Right renal cortex interstitium (tissue), 3 donors: ENCODE measurements around the gene USP4. TPM values are rescaled to one million over a fixed set of nuclear protein-coding genes. Genes with fewer than 3 reads are reported as not detected.
"Not testable (repeated sequence)": the region's sequence is repeated elsewhere in the genome, so short reads cannot be mapped to it uniquely, and the experiment has no call there.

ENCODE experiments used
- DNase-seq, 3 donors: peaks; one replicate each; pipeline ENCODE4 v3.0.0-alpha.2; 2013; ENCODE audit warnings: low read depth in 3 of 3, low spot score in 2 of 3
- polyA plus RNA-seq, 3 donors: library from polyadenylated mRNA; unstranded; fragments of 120-200 nt; gene quantifications; one replicate each; pipeline ENCODE4 v1.2.1, GENCODE V29; 2013; ENCODE audit not compliant: insufficient read length in 3 of 3

The USP4 gene, protein sequence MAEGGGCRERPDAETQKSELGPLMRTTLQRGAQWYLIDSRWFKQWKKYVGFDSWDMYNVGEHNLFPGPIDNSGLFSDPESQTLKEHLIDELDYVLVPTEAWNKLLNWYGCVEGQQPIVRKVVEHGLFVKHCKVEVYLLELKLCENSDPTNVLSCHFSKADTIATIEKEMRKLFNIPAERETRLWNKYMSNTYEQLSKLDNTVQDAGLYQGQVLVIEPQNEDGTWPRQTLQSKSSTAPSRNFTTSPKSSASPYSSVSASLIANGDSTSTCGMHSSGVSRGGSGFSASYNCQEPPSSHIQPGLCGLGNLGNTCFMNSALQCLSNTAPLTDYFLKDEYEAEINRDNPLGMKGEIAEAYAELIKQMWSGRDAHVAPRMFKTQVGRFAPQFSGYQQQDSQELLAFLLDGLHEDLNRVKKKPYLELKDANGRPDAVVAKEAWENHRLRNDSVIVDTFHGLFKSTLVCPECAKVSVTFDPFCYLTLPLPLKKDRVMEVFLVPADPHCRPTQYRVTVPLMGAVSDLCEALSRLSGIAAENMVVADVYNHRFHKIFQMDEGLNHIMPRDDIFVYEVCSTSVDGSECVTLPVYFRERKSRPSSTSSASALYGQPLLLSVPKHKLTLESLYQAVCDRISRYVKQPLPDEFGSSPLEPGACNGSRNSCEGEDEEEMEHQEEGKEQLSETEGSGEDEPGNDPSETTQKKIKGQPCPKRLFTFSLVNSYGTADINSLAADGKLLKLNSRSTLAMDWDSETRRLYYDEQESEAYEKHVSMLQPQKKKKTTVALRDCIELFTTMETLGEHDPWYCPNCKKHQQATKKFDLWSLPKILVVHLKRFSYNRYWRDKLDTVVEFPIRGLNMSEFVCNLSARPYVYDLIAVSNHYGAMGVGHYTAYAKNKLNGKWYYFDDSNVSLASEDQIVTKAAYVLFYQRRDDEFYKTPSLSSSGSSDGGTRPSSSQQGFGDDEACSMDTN
- 10 to 100 TPM; 61.6 to 64.0 (median 63.3) TPM for polyA plus RNA-seq

DNA sequence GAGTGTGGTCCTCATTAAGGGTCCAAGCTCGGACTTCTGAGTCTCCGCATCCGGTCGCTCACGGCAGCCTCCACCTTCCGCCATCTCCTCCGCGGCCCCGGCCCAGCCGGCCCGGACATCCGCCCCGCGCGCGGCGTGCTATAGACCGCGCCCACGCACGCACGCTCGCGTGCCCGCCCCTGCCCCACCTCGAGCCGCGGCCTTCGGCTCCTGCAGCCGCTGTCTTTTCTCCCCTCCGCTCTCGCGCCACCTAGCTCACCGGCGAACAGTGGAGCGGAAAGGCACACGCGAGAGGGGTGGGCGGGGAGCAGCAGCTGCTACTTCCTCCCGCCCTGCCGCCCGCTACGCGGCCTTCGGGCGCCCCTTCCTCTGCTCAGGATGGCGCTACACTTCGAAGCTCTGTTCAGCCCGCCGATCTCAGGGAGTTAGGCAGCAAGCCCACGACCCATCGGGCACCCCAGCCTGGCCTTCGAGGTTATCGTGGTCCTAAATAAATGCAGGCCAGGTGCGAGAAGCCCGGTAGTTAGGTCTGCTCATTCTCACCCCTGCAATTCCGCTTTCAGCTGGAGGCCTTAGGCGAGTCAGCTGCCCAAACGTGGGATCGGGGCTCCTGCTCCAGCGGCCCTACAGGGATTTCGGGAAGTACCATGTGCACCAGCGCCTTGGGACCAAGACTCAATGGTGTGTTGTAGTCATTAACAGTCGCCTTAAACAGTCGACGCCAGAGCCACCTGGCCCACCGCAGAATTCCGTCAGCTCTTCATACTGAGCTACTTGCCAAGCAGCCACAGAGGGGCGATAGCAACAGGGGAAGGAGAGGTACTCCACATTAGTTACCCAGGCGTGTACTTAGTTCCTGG, at the start of gene USP4:
Gene USP4, minus strand, starts transcription at position 113 of the 860 bp plus-strand sequence. Its CDS starts 29 bp downstream, at position 84.
- peak; percentile 67 to 81 (median 80) for DNase-seq

DNA sequence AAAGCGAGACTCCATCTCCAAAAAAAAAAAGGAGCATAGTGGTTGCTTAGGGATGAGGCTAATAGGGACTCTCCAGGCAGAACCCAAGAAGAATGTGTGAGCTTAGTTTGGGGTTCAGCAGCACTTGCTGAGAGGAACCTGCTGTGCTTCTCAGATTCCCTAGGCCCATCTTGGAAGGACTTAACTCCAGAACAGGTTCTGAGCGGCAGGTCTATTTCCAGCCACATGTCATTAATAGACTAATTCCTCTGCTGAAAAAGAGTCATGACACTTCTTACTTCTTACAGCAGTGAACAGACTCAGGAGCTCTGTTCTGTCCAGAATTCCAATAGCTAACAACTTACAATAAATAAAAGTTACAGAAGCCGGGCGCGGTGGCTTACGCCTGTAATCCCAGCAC, 49.4 kb upstream of the USP4 start:
- DNase-seq, result no peak

DNA sequence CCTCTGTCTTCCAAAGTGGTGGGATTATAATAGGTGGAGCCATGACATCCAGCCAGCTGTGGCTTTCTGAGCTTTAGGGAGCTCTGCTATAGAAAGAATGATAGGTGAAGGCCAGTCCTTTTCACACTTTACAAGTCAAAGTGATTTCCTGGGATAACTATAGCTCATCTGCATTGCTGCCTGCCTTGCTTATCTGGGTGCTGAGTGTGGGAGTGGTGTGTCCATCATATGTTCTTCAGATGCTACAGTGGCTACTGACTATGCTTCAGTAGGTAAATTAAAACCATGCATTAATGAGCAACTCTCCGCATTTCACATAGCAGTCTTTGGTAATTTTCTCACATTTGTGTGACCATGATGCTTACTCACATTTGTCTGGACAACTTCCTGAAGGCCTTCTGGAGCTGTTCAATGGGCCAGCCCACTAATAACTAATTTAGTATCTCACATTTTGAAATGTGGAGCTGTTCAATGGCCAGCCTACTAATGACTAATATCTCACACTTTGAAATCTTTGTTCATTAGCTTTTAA, 48.5 kb upstream of the USP4 start:
- no peak for DNase-seq

- DNase-seq, result no peak
Measured at GRCh38 chr3:49387721-49388120, 47.9 kb upstream of the USP4 start.

DNA sequence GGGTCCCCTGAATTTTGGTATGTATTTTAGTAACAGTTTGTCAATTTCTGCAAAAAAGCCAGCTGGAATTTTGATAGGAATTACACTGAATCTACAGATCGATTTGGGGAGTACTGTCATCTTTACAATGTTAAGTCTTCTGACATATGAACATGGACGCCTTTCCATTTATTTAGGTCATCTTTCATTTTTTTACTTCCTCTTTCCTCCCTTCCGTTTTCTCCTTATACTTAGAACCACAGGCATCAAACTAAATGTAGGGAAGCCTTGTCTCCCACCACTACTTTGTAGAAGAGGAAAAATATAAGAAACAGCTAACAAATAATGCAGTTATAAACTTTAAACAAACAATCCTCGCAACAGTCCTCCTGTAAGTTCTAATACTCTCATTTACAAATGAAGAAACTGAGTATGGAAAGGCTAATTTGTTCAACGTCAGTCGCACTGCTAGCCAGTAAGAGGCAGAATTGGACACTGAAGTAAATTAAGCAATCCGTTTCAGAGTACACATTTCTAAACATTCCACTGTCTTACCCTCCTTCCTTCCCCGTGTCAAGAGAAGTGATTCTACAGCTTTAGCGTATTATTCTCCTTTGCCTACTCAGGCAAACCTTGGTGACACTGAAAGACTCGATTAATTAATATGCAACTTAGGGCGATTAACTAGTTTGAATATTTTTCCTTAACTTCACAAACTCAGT, 46.4 kb upstream of the USP4 start:
- DNase-seq, result no peak

DNA sequence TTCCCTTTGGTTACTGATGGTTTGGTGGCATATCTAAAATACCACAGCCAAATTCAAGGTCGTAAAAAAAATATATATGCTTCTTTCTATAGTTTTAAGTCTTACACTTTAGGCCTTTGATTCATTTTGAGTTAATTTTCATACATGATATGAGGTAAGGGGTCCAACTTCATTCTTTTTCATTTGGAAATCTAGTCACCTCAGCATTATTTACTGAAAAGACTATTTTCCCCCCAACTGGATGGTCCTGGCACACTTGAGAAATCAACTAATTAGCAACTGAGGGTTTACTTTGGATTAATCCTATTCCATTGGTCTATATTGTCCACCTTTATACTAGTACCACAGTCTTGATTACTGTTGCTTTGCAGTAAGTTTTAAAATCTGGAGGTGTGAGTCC, 45.8 kb upstream of the USP4 start:
- no peak for DNase-seq

GRCh38 chr3:49383387-49383786, 43.5 kb upstream of the USP4 start:
- no peak for DNase-seq

- DNase-seq, result no peak
Measured at GRCh38 chr3:49378249-49378895, 38.5 kb upstream of the USP4 start.

DNA sequence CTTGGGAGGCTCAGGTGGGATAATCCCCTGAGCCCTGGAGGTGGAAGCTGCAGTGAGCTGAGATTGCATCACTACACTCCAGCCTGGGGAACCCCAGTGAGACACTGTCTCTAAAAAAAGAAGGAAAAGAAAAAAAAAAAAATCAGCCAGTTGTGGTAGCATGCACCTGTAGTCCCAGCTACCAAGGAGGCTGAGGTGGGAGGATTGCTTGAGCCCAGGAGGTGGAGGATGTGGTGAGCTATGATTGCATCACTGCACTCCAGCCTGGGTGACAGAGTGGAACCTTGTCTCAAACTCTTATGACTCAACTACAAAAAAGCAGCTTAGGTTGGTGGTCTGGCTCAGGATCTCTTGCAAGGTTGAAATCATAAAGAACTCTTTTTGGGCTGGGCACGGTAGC, 37.6 kb upstream of the USP4 start:
- no peak for DNase-seq

DNA sequence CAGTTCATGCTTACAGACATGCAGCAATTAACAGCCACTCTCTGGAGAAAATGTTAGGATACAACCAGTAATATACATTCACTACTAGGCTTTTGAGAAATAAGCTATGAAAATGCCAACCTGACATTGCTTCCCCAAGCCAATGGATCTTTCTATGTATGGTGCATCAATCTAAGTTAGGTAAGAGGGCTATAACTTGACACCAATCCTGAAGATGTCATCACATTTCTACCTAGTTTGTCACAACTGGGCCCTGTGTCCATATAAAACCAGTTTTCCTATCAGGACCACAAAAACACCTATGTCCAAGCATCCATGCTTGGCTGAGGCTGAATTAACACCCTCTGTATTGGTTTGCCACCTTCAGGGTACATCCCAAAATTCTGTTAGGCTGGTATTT, 32.1 kb upstream of the USP4 start:
- no peak for DNase-seq

- no peak for DNase-seq
Measured at GRCh38 chr3:49370585-49371290, 30.9 kb upstream of the USP4 start.

GRCh38 chr3:49362561-49362960, 22.7 kb upstream of the USP4 start:
- no peak for DNase-seq

GRCh38 chr3:49359623-49360022, 19.8 kb upstream of the USP4 start:
- no peak for DNase-seq

DNA sequence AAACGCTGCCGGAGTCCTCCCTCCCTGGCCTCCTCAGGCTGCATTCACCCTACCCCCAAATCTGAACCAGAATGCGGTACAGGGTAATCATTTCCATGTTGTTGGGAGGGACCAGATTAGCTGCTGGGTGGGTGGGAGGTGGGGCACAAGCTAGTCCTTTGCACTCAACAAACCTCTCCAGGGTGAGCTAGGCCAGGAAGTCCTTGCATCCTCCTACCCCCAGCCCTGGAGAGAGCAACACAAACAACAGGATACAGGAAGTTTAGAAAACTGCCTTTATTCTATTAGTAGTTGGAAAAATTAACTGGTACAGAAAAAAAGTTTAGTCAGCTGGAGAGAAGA, 19.0 kb upstream of the USP4 start:
- DNase-seq, result no peak

- DNase-seq, result peak in 2 of 3 donors; percentile 83 to 84
Measured at GRCh38 chr3:49358217-49358883, 18.5 kb upstream of the USP4 start, which contains the start of gene GPX1. GPX1 (minus strand) TSS chr3:49358353; CDS start chr3:49358278, 75 bp downstream.

- peak in 1 of 3 donors; percentile 35 for DNase-seq
Measured at GRCh38 chr3:49357443-49358216, 17.8 kb upstream of the USP4 start.

DNA sequence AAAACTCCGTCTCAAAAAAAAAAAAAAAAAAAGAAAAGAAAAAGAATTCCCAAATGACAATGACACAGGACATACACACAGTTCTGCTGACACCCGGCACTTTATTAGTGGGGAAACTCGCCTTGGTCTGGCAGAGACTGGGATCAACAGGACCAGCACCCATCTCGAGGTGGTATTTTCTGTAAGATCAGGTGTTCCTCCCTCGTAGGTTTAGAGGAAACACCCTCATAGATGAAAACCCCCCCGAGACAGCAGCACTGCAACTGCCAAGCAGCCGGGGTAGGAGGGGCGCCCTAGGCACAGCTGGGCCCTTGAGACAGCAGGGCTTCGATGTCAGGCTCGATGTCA, 17.2 kb upstream of the USP4 start:
- DNase-seq, result not testable (repeated sequence)
